ENCODE data around the gene TAF6.
A peak's percentile ranks its signal among the peaks of the same experiment; 100 is the strongest.
"Not testable (repeated sequence)": the region's sequence is repeated elsewhere in the genome, so short reads cannot be mapped to it uniquely, and the experiment has no call there.

Gene TAF6

GRCh38 chr7:100132697-100133151 is 13.6 kb upstream of the TAF6 start:
- no peaks in the 10 kb centered on the region for H3K79me2 ChIP-seq
- H3K9me3 ChIP-seq (ENCODE audit: control insufficient read depth, low read length), result no peaks in the 10 kb centered on the region
- H3K4me3 ChIP-seq (ENCODE audit: low read depth, low read length), result no peak overlapping the region
- no peak overlapping the region for H3K4me2 ChIP-seq (ENCODE audit: low read length)
- peak; percentile 92 for TF ChIP-seq CTCF (IDR thresholded peaks at IDR 0.05)
- H3K27me3 ChIP-seq (ENCODE audit: control insufficient read depth, insufficient read depth, low read length), result no peaks in the 10 kb centered on the region
- peak overlapping the region; percentile 10 for H2AFZ ChIP-seq
- H3K27ac ChIP-seq, result no peak overlapping the region
- H3K4me1 ChIP-seq, result peaks cover 3% of the 10 kb centered on the region
- no peak overlapping the region for H3K9ac ChIP-seq
- H3K36me3 ChIP-seq (ENCODE audit: control insufficient read depth, insufficient read depth, low read length), result no peaks in the 10 kb centered on the region

- no peak overlapping the region for H3K4me3 ChIP-seq (ENCODE audit: low read depth, low read length)
These were observed 13.0 kb upstream of the TAF6 start for GRCh38 chr7:100132126-100132525.

GRCh38 chr7:100130608-100131453 is 11.7 kb upstream of the TAF6 start:
- TF ChIP-seq CTCF (IDR thresholded peaks at IDR 0.05), result peak; percentile 88
- no peaks in the 10 kb centered on the region for H3K27me3 ChIP-seq (ENCODE audit: control insufficient read depth, insufficient read depth, low read length)
- no peak overlapping the region for H3K9ac ChIP-seq
- no peaks in the 10 kb centered on the region for H3K79me2 ChIP-seq
- no peak overlapping the region for H3K4me3 ChIP-seq (ENCODE audit: low read depth, low read length)
- peaks cover 3% of the 10 kb centered on the region for H3K4me1 ChIP-seq
- H3K36me3 ChIP-seq (ENCODE audit: control insufficient read depth, insufficient read depth, low read length), result no peaks in the 10 kb centered on the region
- H3K27ac ChIP-seq, result no peak overlapping the region
- peak overlapping the region; percentile 44 for H3K4me2 ChIP-seq (ENCODE audit: low read length)
- no peaks in the 10 kb centered on the region for H3K9me3 ChIP-seq (ENCODE audit: control insufficient read depth, low read length)
- H2AFZ ChIP-seq, result peak overlapping the region; percentile 40

More at GRCh38 chr7:100132126-100132525, 13.0 kb upstream of the TAF6 start:
- H3K36me3 ChIP-seq (ENCODE audit: control insufficient read depth, insufficient read depth, low read length), result no peaks in the 10 kb centered on the region
- H2AFZ ChIP-seq, result no peak overlapping the region
- H3K79me2 ChIP-seq, result no peaks in the 10 kb centered on the region
- H3K9ac ChIP-seq, result no peak overlapping the region
- H3K9me3 ChIP-seq (ENCODE audit: control insufficient read depth, low read length), result no peaks in the 10 kb centered on the region
- TF ChIP-seq CTCF (IDR thresholded peaks at IDR 0.05), result no peak
- H3K27ac ChIP-seq, result no peak overlapping the region
- no peak overlapping the region for H3K4me2 ChIP-seq (ENCODE audit: low read length)
- H3K4me1 ChIP-seq, result peaks cover 3% of the 10 kb centered on the region
- no peaks in the 10 kb centered on the region for H3K27me3 ChIP-seq (ENCODE audit: control insufficient read depth, insufficient read depth, low read length)

- H3K27ac ChIP-seq; H3K36me3 ChIP-seq (ENCODE audit: control insufficient read depth, insufficient read depth, low read length); H3K9ac ChIP-seq; H3K4me1 ChIP-seq; H3K27me3 ChIP-seq (ENCODE audit: control insufficient read depth, insufficient read depth, low read length); H3K4me2 ChIP-seq (ENCODE audit: low read length); H3K4me3 ChIP-seq (ENCODE audit: low read depth, low read length); H3K79me2 ChIP-seq; H2AFZ ChIP-seq; H3K9me3 ChIP-seq (ENCODE audit: control insufficient read depth, low read length): not testable (repeated sequence)
These were observed 11.1 kb upstream of the TAF6 start for GRCh38 chr7:100130220-100130607.

- peak overlapping the region; percentile 98 for H3K27ac ChIP-seq
- no peak overlapping the region for H3K4me2 ChIP-seq (ENCODE audit: low read length)
- H3K9ac ChIP-seq, result no peak overlapping the region
- no peak for TF ChIP-seq CTCF (IDR thresholded peaks at IDR 0.05)
- H3K4me3 ChIP-seq (ENCODE audit: low read depth, low read length), result peak overlapping the region; percentile 85
- H3K27me3 ChIP-seq (ENCODE audit: control insufficient read depth, insufficient read depth, low read length), result no peaks in the 10 kb centered on the region
- H3K9me3 ChIP-seq (ENCODE audit: control insufficient read depth, low read length), result no peaks in the 10 kb centered on the region
- no peaks in the 10 kb centered on the region for H3K79me2 ChIP-seq
- no peak overlapping the region for H2AFZ ChIP-seq
- H3K4me1 ChIP-seq, result peaks cover 3% of the 10 kb centered on the region
- H3K36me3 ChIP-seq (ENCODE audit: control insufficient read depth, insufficient read depth, low read length), result no peaks in the 10 kb centered on the region
These were observed 9.4 kb upstream of the TAF6 start for GRCh38 chr7:100128637-100128963.
